Prostate gland (tissue), 2 donors: ENCODE measurements around the gene RAD21L1. TPM values are rescaled to one million over a fixed set of nuclear protein-coding genes. Genes with fewer than 3 reads are reported as not detected.

Experiments
- DNase-seq: peaks from one replicate; pipeline ENCODE4 v3.0.0-alpha.2; 2019; ENCODE audit warnings: low spot score
- H3K27ac ChIP-seq, 2 donors: fragments of 200-600 bp; sonication (generic); 2 replicates each; pipeline ENCODE4 v1.5.1; 2017 to 2019
- H3K27me3 ChIP-seq: fragments of 200-600 bp; sonication (generic); replicated peaks from 2 replicates; pipeline ENCODE4 v1.5.1; 2019; ENCODE audit not compliant: insufficient read depth
- H3K36me3 ChIP-seq, 2 donors: fragments of 200-600 bp; sonication (generic); 1 replicate in 1 of 2; 2 replicates in 1 of 2; pipeline versions ENCODE4 v1.5.1 to v1.8.1; 2017 to 2019
- H3K4me1 ChIP-seq: fragments of 200-600 bp; sonication (generic); replicated peaks from 2 replicates; pipeline ENCODE4 v1.5.1; 2019
- H3K4me3 ChIP-seq, 2 donors: fragments of 200-600 bp; sonication (generic); 2 replicates each; pipeline ENCODE4 v1.5.1; 2017 to 2019
- H3K9me3 ChIP-seq: fragments of 200-600 bp; sonication (generic); 2 replicates; pipeline ENCODE4 v1.5.1; 2017
- CTCF ChIP-seq, 4 experiments: fragments of 200-600 bp in 2 of 4; fragments of 450-650 bp in 2 of 4; sonication (generic) in 2 of 4; IDR thresholded peaks; 1 replicate in 3 of 4; 2 replicates in 1 of 4; pipeline ENCODE4 v1.5.1; 2016 to 2019; ENCODE audit warnings: antibody characterized with exemption in 4 of 4, mild to moderate bottlenecking in 2 of 4, moderate library complexity in 2 of 4
- POLR2A ChIP-seq: fragments of 450-650 bp; IDR thresholded peaks from one replicate; pipeline ENCODE4 v1.6.1; 2016; ENCODE audit warnings: antibody characterized with exemption, mild to moderate bottlenecking
- POLR2AphosphoS5 ChIP-seq: sonication (generic); formaldehyde crosslinking; IDR thresholded peaks from one replicate; pipeline ENCODE4 v1.6.1; 2017; ENCODE audit warnings: antibody characterized with exemption
- WGBS: methylation state at CpG from one replicate; pipeline ENCODE4 v1.1.5; 2018; 5-methylcytosine and 5-hydroxymethylcytosine counted together
- intact Hi-C: fragments of 100-400 bp; cut with DNase I; formaldehyde crosslinking; loops from one replicate; pipeline ENCODE4 v1.14.2; 2022
- total RNA-seq, 2 donors: library from RNA; depleted of rRNA; stranded (reverse); fragments of >200 nt; gene quantifications; one replicate each; pipeline ENCODE4 v1.1.0, GENCODE V29; 2016

RAD21L1 gene
- total RNA-seq, 2 donors from 2014 or later: 3.0 TPM; not detected in 1

- Histone ChIP-seq H3K36me3 (no peaks in the 10 kb centered on the region), H3K9me3 (no peaks in the 10 kb centered on the region), H3K4me3 (no peak overlapping the region), H3K4me1 (no peaks in the 10 kb centered on the region), H3K27ac (no peak overlapping the region), H3K27me3 (no peaks in the 10 kb centered on the region)
- intact Hi-C loops: no loop called here
- TF ChIP-seq POLR2AphosphoS5 (no peak), CTCF (IDR thresholded peaks at IDR 0.05) (no peak)
- DNase-seq: no peak
- 46% methylated on average over 2 of the region's 2 CpGs for WGBS
Measured at GRCh38 chr20:1254254-1254653, 28.4 kb downstream of the RAD21L1 start.

- Histone ChIP-seq H3K9me3 (no peaks in the 10 kb centered on the region), H3K27me3 (no peaks in the 10 kb centered on the region), H3K36me3 (no peaks in the 10 kb centered on the region), H3K4me1 (no peaks in the 10 kb centered on the region), H3K4me3 (no peak overlapping the region), H3K27ac (no peak overlapping the region)
- 73% methylated on average over 2 of the region's 2 CpGs for WGBS
- TF ChIP-seq POLR2AphosphoS5 (no peak), CTCF (IDR thresholded peaks at IDR 0.05) (no peak), POLR2A (no peak)
- intact Hi-C loops: no loop called here
- DNase-seq: no peak
Measured at GRCh38 chr20:1255675-1256074, 29.8 kb downstream of the RAD21L1 start.

- Histone ChIP-seq H3K4me1 (no peaks in the 10 kb centered on the region), H3K4me3 (no peak overlapping the region), H3K36me3 (no peaks in the 10 kb centered on the region), H3K27ac (no peak overlapping the region), H3K27me3 (no peaks in the 10 kb centered on the region), H3K9me3 (no peaks in the 10 kb centered on the region)
- intact Hi-C loops: no loop called here
- 92% methylated on average over 1 of the region's 1 CpG for WGBS
- DNase-seq: no peak
- TF ChIP-seq CTCF (IDR thresholded peaks at IDR 0.05) (no peak), POLR2A (no peak), POLR2AphosphoS5 (no peak)
Measured at GRCh38 chr20:1263853-1264252, 38.0 kb downstream of the RAD21L1 start.

- WGBS: 54% methylated on average over 2 of the region's 2 CpGs
- Histone ChIP-seq H3K4me1 (no peaks in the 10 kb centered on the region), H3K4me3 (no peak overlapping the region), H3K36me3 (no peaks in the 10 kb centered on the region), H3K27ac (no peak overlapping the region), H3K27me3 (no peaks in the 10 kb centered on the region), H3K9me3 (no peaks in the 10 kb centered on the region)
- TF ChIP-seq CTCF (IDR thresholded peaks at IDR 0.05) (no peak), POLR2AphosphoS5 (no peak), POLR2A (no peak)
- intact Hi-C loops: no loop called here
- DNase-seq: no peak
Measured at GRCh38 chr20:1264727-1265126, 38.9 kb downstream of the RAD21L1 start.

- Histone ChIP-seq H3K36me3 (no peaks in the 10 kb centered on the region), H3K27me3 (no peaks in the 10 kb centered on the region), H3K27ac (peak overlapping the region in 1 of 2 donors; percentile 52), H3K4me3 (peak overlapping the region in 1 of 2 donors; percentile 66), H3K9me3 (no peaks in the 10 kb centered on the region), H3K4me1 (no peaks in the 10 kb centered on the region)
- TF ChIP-seq POLR2A (no peak), CTCF (IDR thresholded peaks at IDR 0.05) (no peak), POLR2AphosphoS5 (no peak)
- intact Hi-C loops: no loop called here
- DNase-seq: no peak
- WGBS: 88% methylated on average over 4 of the region's 4 CpGs
Measured at GRCh38 chr20:1265226-1265915, 39.5 kb downstream of the RAD21L1 start.
